ENCODE data around the gene USP4.
"Not testable (repeated sequence)": the region's sequence is repeated elsewhere in the genome, so short reads cannot be mapped to it uniquely, and the experiment has no call there.

USP4 gene

GRCh38 chr3:49244581-49245205, 95.2 kb downstream of the USP4 start:
- DNase-seq, result no peak

- DNase-seq, result not testable (repeated sequence)
Measured at GRCh38 chr3:49240091-49240490, 99.8 kb downstream of the USP4 start.

GRCh38 chr3:49238274-49239127, 101.4 kb downstream of the USP4 start:
- no peak for DNase-seq

GRCh38 chr3:49237344-49237743, 102.5 kb downstream of the USP4 start:
- no peak for DNase-seq

DNA sequence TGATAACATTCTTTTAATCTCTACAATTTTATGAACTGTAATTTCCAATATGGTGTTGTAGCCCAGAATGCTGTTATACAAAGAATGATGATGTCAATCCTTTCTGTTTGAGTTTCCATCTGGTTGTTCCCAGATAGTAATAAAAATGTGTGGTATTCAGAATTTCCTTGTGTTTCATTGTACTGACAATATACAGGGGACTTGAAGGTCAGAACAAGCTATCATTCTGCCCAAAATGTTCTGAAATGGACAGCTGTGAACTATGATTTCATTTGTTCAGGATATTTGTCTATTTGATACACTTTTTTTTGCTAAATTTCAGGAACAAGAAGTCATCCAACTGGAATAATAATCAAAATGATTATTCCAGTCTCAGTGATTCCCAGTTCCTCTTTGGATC, 103.6 kb downstream of the USP4 start:
- DNase-seq, result no peak

DNA sequence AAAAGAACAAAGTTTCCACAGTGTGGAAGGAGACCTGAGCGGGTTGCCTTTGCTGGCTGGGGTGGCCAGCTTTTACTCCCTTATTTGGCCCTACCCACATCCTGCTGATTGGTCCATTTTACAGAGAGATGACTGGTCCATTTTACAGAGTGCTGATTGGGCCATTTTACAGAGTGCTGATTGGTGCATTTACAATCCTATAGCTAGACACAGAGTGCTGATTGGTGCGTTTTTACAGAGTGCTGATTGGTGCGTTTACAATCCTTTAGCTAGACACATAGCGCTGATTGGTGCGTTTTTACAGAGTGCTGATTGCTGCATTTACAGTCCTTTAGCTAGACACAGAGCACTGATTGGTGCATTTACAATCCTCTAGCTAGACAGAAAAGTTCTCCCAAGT, 111.0 kb downstream of the USP4 start:
- not testable (repeated sequence) for DNase-seq

Data from stimulated activated CD4-positive, alpha-beta T cell treated with anti-CD3 and anti-CD28 coated beads, Interleukin-4, amount 100 ng/mL, for 1 hour (primary cell).